SK-MEL-5 (cell line): Measurements from ENCODE around the gene B4GALT2. TPM values are rescaled to one million over a fixed set of nuclear protein-coding genes. Genes with fewer than 3 reads are reported as not detected.

Experiments
- DNase-seq: peaks from one replicate; pipeline ENCODE4 v3.0.0-alpha.2; 2016; ENCODE audit warnings: low read depth, low spot score
- in situ Hi-C: cut with HindIII; loops from 2 replicates; pipeline ENCODE4 v1.10.0; 2016; ENCODE audit warnings: low sequenced_read_pairs, high pct_unique_total_duplicates, low pct_unique_long_range_greater_than_20kb
- total RNA-seq: library from RNA; depleted of rRNA; stranded (reverse); fragments of >200 nt; shearing (Covaris generic); gene quantifications from 2 replicates; pipeline ENCODE4 v1.2.3, GENCODE V29; 2014; rRNA removed

Gene B4GALT2
- total RNA-seq, 1 experiment from 2014 or later = 43.5 TPM

DNA sequence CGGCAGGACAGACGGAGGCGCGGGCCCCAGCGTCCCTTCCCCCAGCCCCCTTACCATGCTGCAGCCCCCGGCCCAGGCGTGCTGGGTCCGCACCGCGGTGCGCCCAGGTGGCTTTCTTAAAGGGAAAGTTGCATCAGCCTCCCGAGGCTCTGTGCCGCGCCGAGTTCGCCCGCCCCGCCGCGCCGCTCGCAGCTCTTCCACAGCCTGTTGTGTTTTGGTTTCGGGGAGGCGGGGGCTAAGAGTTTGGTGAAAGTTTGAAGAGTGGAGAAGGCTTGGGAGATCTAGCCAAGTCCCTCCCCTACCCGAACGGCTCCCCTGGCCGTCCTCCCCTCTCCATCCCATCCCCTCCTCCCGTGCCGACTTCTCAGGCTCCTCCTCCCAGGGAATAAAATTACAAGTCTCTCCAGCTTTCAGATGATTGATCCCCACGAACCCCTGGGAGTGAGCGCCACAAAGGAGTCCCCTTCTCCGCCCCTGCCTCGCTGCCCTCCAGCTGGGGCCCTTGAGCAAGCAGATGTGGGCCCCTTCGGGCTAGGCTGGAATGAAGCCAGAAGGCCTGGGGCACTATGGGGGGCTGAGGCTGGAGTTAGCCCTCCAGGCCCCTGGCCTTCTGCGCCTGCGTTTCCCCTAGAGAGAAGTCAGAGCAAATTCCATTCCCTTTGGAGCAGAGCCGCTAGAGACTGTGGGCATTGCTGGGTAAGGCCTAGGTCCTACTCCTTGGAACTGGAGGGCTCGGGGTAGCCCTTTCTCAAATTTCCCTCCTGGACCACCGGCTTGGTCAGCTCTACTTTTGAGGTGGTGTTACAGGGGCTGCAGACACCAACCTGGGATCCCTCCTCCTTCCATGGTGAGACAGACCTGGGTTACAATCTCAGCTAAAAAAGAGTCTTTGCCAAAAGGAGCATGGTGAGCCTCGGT is 52.5 kb downstream of the B4GALT2 start, which contains the start of gene SLC6A9:
Gene SLC6A9 (minus strand): TSS at position 211 of the 918 bp plus-strand sequence. CDS start 7,185 bp downstream, outside the sequence.
- in situ Hi-C loops = no loop called here
- no peak for DNase-seq

- in situ Hi-C loops = no loop called here
- no peak for DNase-seq
Measured at GRCh38 chr1:44032170-44032790, 53.3 kb downstream of the B4GALT2 start.

- no peak for DNase-seq
- in situ Hi-C loops = no loop called here
Measured at GRCh38 chr1:44033041-44033575, 54.1 kb downstream of the B4GALT2 start.

GRCh38 chr1:44033756-44034155 is 54.7 kb downstream of the B4GALT2 start:
- in situ Hi-C loops = no loop called here
- DNase-seq = no peak

DNA sequence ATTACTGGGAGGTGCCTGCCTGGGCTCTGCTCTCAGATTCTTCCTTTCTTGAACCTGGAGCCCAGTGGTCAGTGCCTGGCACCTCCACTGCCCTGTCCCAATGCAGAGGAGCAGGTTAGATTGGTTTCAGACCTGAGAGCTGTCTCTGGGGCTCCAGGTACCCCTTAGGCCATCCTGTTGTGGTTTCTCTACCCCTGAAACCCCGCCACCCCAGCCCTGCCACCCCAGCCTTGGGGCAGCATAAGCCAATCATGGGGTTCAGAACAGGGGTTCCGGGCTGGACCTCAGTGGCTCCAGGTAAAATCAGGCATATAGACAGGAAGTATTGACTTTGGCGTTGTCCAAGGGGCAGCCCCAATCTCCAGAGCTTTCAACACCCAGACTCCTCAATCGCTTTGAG is 55.4 kb downstream of the B4GALT2 start:
- DNase-seq = no peak
- in situ Hi-C loops = no loop called here

GRCh38 chr1:44034976-44035716 is 56.1 kb downstream of the B4GALT2 start:
- DNase-seq = no peak
- in situ Hi-C loops = no loop called here

DNA sequence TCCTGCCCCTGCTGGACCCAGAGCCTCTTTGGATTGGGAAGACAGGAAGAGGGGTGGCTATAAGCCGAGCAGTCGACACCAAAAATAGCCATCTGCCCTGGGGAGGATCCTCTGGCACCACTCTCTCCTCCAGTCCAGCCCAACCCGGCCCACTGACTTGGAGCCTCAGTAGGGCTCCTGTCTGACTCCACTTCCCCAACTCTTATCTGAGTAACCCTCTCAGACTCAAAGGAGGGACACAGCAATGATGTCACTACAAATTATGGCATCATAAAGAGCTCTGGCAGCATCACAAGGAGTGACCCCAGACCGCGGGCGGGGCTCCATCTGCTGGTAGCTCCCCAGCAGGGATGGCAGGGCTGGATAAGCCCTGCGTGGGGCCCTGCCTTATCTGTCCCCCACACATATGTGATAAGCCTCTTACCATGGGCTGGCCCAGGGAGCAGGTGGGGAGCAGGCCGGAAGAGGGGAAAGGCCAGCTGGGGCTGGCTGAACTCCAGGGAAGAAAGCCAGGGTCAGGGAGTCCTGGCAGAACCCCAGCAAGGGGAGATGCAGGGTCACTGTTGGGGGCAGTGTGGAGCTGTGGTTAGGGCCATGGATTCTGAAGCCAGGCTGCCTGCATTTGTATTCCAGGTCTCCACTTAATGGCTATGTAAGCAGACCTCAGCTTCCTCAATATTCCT is 56.9 kb downstream of the B4GALT2 start:
- in situ Hi-C loops = no loop called here
- DNase-seq = no peak

- in situ Hi-C loops = no loop called here
Measured at GRCh38 chr1:44036409-44037139, 57.6 kb downstream of the B4GALT2 start.

GRCh38 chr1:44037154-44037553 is 58.1 kb downstream of the B4GALT2 start:
- DNase-seq = no peak
- in situ Hi-C loops = no loop called here

More at GRCh38 chr1:44036409-44037139, 57.6 kb downstream of the B4GALT2 start:
- peak; percentile 77 for DNase-seq

DNA sequence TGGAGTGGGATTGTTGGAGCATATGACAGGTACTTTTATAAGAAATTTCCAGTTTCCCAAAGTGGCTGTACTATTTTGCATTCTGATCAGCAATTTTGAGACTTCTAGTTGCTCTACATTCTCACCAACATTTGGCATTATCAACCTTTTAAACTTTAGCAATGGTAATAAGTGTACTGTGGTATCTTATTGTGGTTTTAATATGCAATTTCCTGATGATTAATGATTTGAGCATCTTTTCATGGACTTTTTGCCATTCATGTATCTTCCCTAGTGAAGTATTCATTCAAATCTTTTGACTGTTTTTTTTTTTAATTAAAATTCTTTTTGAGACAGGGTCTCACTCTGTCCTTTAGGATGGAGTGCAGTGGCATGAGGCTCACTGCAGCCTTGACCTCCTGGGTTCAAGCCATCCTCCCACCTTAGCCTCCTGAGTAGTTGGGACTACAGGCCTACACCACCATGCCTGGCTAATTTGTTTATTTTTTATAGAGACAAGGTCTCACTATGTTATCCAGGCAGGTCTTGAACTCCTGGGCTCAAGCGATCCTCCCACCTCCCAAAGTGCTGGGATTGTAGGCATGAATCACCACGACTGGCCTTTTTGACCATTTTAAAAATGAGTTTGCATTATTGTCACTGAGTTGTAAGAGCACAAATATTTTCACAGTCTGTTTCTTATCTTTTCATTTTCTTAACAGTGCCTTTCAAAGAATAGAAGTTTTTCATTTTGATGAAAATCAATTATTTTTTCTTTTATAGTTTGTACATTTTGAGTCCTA is 60.1 kb downstream of the B4GALT2 start:
- no peak for DNase-seq
- in situ Hi-C loops = no loop called here

DNA sequence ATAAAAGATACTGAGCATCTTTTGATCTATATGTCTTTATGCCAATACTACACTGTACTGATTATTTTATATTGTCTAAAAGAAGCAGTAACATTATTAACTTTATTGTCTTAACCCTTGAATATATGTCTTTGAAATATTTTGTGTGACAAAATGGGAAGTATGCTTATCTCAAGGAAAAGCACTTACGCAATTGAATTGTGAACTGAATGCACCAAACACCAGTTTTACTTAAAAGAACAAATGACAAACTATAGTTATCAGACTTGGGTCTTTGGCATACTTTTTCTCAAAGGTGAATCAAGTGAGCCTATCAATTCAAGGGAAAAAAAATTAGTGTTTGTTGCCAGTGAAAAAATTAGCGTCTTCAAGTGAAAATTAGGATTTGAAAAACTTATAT is 61.4 kb downstream of the B4GALT2 start:
- in situ Hi-C loops = no loop called here
- no peak for DNase-seq

Other genes starting within 250 kb of the B4GALT2 start
- 0.27 TPM in 1 of 2 replicates, not detected in the other for gene ARTN, start 45.4 kb upstream of the B4GALT2 start, total RNA-seq
- 27.6 and 29.4 TPM in 2 replicates for gene IPO13, start 32.3 kb upstream of the B4GALT2 start, total RNA-seq
- gene DPH2, start 9.2 kb upstream of the B4GALT2 start, total RNA-seq = 33.6 and 39.4 TPM in 2 replicates
- 420 and 460 TPM in 2 replicates for gene ATP6V0B, start 4.2 kb upstream of the B4GALT2 start, total RNA-seq
- gene CCDC24, start 12.4 kb downstream of the B4GALT2 start, total RNA-seq = 5.1 and 5.2 TPM in 2 replicates
- gene SLC6A9, start 52.3 kb downstream of the B4GALT2 start, total RNA-seq = 0.27 and 0.77 TPM in 2 replicates
- gene KLF17, start 139.6 kb downstream of the B4GALT2 start, total RNA-seq = not detected in 2 replicates
- not detected in 2 replicates for gene KLF18, start 162.4 kb downstream of the B4GALT2 start, total RNA-seq
- gene DMAP1, start 234.3 kb downstream of the B4GALT2 start, total RNA-seq = 3.3 and 3.4 TPM in 2 replicates